ENCODE measurements around the gene RPTOR. TPM values are rescaled to one million over a fixed set of nuclear protein-coding genes. Genes with fewer than 3 reads are reported as not detected.
A peak's percentile ranks its signal among the peaks of the same experiment; 100 is the strongest.

Gene RPTOR
- total and polyA plus RNA-seq, 10 of the 15 experiments (the other 5 are each of a cell fraction or from before 2014, with no cell fraction given): 0.18 to 32.1 (median 7.8) TPM

DNA sequence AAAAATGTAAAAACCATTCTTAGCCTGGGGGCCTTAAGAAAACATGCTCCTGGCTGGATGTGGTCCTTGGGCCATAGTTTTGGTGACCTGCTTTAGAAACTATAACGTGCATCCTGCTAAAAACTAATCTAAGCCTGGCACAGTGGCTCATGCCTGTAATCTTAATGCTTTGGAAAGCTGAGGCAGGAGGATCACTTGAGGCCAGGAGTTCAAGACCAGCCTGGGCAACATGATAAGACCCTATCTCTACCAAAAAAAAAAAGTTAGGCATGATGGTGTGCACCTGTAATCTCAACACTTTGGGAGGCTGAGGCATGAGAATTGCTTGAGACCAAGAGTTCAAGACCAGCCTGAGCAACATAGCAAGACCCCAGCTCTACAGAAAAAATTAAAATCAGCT, 263.2 kb downstream of the RPTOR start:
- no peaks in the 10 kb centered on the region for H4K20me1 ChIP-seq (ENCODE audit: control insufficient read depth, insufficient read depth)
- ChIA-PET CTCF (no interaction called here), SMC1A (ENCODE audit: uncharacterized antibody, unreplicated experiment) (no interaction called here), RAD21 (ENCODE audit: unreplicated experiment) (no interaction called here), POLR2A (no interaction called here)
- no peak overlapping the region for H3K9ac ChIP-seq (ENCODE audit: control insufficient read depth, insufficient read depth, low read length)
- WGBS (ENCODE audit: insufficient coverage, insufficient replicate concordance, low lambda C conversion rate, missing lambda C conversion rate): 100% methylated on average over 1 of the region's 1 CpG
- intact Hi-C loops (cut with micrococcal nuclease; ENCODE audit: unreplicated experiment): no loop called here
- no peak for FAIRE-seq
- no peaks in the 10 kb centered on the region for H3K27me3 ChIP-seq (replicated peaks in 1 of 2; ENCODE audit: control insufficient read depth in 2 of 2, insufficient read depth in 2 of 2, low read length in 1 of 2)
- H2AFZ ChIP-seq (ENCODE audit: control insufficient read depth, low read depth, low read length): no peak overlapping the region
- ATAC-seq: no peak
- TF ChIP-seq, protein P1, sequence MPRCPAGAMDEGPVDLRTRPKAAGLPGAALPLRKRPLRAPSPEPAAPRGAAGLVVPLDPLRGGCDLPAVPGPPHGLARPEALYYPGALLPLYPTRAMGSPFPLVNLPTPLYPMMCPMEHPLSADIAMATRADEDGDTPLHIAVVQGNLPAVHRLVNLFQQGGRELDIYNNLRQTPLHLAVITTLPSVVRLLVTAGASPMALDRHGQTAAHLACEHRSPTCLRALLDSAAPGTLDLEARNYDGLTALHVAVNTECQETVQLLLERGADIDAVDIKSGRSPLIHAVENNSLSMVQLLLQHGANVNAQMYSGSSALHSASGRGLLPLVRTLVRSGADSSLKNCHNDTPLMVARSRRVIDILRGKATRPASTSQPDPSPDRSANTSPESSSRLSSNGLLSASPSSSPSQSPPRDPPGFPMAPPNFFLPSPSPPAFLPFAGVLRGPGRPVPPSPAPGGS (IDR thresholded peaks at IDR 0.05; ENCODE audit: borderline replicate concordance, insufficient read depth, low read depth, low read length, poor library complexity, severe bottlenecking): no peak
- no peak for TF ChIP-seq SREBF2 (IDR thresholded peaks at IDR 0.05; ENCODE audit: low read length)
- DNase-seq (ENCODE audit: low read depth, low spot score): no peak
- no peak overlapping the region for H3K27ac ChIP-seq (ENCODE audit: control insufficient read depth, insufficient read depth)
- no peaks in the 10 kb centered on the region for H3K79me2 ChIP-seq (ENCODE audit: control insufficient read depth, insufficient read depth, low read length)
- peaks cover 5% of the 10 kb centered on the region; the same call in 1 of the 3 replicates for H3K9me3 ChIP-seq (replicated peaks; ENCODE audit: control insufficient read depth, insufficient read depth, low read length)
- H3K36me3 ChIP-seq (ENCODE audit: control insufficient read depth in 2 of 2, insufficient read depth in 2 of 2, low read length in 1 of 2): peaks cover 0 to 3% of the 10 kb centered on the region in 2 experiments; a peak in 3 of 4 replicates
- H3K4me2 ChIP-seq (ENCODE audit: control insufficient read depth, insufficient read depth): no peak overlapping the region
- in situ Hi-C loops (cut with MboI): no loop called here
- no peak overlapping the region for H3K4me3 ChIP-seq
- no TSS peak for BruUV-seq (replicated peaks)
- H3K4me1 ChIP-seq (ENCODE audit: control insufficient read depth, insufficient read depth, low read length): no peaks in the 10 kb centered on the region

DNA sequence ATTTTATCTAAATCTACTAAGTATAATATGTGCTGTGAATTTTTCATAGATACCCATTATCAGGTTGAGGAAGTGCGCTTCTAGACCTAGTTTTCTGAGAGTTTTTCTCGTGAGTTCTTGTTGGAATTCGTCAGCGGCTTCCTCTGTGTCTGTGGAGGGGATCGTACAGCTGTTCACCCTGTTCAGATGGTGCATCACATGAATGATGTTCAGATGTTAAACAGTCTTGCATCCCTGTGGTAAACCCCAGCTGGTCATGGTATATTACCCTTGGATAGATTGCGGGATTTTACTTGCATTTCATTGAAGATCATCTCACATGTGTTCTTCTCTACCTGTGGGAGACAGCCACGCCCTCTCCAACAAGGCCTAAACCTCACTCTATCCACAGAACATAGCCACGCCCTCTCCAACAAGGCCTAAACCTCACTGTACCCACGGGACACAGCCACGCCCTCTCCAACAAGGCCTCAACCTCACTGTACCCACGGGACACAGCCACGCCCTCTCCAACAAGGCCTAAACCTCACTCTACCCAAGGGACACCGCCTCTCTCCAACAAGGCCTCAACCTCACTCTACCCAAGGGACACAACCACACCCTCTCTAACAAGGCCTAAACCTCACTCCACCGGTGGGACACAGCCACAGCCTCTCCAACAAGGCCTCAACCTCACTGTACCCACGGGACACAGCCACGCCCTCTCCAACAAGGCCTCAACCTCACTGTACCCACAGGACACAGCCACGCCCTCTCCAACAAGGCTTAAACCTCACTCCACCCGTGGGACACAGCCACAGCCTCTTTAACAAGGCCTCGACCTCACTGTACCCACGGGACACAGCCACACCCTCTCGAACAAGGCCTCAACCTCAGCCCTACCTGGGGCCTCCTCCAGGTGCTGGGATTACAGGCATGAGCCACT, 266.8 kb downstream of the RPTOR start:
- no TSS peak for BruUV-seq (replicated peaks)
- 0 out of 2 replicates have a peak overlapping the region, but pooled peaks have one; percentile 10 for H2AFZ ChIP-seq (ENCODE audit: control insufficient read depth, low read depth, low read length)
- no peak for FAIRE-seq
- no peak for TF ChIP-seq SUPT20H (IDR thresholded peaks at IDR 0.05; ENCODE audit: borderline replicate concordance, control insufficient read depth, low read depth, low read length)
- no peak for TF ChIP-seq YBX1 (IDR thresholded peaks at IDR 0.05)
- TF ChIP-seq SMARCA5 (IDR thresholded peaks at IDR 0.05): no peak
- TF ChIP-seq PML (IDR thresholded peaks at IDR 0.05; ENCODE audit: low read length): no peak
- TF ChIP-seq, protein P2, sequence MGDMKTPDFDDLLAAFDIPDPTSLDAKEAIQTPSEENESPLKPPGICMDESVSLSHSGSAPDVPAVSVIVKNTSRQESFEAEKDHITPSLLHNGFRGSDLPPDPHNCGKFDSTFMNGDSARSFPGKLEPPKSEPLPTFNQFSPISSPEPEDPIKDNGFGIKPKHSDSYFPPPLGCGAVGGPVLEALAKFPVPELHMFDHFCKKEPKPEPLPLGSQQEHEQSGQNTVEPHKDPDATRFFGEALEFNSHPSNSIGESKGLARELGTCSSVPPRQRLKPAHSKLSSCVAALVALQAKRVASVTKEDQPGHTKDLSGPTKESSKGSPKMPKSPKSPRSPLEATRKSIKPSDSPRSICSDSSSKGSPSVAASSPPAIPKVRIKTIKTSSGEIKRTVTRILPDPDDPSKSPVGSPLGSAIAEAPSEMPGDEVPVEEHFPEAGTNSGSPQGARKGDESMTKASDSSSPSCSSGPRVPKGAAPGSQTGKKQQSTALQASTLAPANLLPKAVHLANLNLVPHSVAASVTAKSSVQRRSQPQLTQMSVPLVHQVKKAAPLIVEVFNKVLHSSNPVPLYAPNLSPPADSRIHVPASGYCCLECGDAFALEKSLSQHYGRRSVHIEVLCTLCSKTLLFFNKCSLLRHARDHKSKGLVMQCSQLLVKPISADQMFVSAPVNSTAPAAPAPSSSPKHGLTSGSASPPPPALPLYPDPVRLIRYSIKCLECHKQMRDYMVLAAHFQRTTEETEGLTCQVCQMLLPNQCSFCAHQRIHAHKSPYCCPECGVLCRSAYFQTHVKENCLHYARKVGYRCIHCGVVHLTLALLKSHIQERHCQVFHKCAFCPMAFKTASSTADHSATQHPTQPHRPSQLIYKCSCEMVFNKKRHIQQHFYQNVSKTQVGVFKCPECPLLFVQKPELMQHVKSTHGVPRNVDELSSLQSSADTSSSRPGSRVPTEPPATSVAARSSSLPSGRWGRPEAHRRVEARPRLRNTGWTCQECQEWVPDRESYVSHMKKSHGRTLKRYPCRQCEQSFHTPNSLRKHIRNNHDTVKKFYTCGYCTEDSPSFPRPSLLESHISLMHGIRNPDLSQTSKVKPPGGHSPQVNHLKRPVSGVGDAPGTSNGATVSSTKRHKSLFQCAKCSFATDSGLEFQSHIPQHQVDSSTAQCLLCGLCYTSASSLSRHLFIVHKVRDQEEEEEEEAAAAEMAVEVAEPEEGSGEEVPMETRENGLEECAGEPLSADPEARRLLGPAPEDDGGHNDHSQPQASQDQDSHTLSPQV (IDR thresholded peaks at IDR 0.05): no peak
- no peak for TF ChIP-seq MEF2A (IDR thresholded peaks at IDR 0.05; ENCODE audit: insufficient read depth, low read depth, low read length)
- no peak for TF ChIP-seq NFXL1 (IDR thresholded peaks at IDR 0.05; ENCODE audit: borderline replicate concordance)
- TF ChIP-seq, protein P3, sequence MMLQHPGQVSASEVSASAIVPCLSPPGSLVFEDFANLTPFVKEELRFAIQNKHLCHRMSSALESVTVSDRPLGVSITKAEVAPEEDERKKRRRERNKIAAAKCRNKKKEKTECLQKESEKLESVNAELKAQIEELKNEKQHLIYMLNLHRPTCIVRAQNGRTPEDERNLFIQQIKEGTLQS (IDR thresholded peaks at IDR 0.05; ENCODE audit: borderline replicate concordance, extremely low read depth, low read depth, low read length): no peak

More for the DNA sequence above, 266.8 kb downstream of the RPTOR start:
- Histone ChIP-seq H3K9me3 (replicated peaks; ENCODE audit: control insufficient read depth, insufficient read depth, low read length) (peaks cover 4% of the 10 kb centered on the region; the same call in 1 of the 3 replicates), H3K36me3 (ENCODE audit: control insufficient read depth in 2 of 2, insufficient read depth in 2 of 2, low read length in 1 of 2) (peaks cover 0 to 3% of the 10 kb centered on the region in 2 experiments; a peak in 2 of 4 replicates), H4K20me1 (ENCODE audit: control insufficient read depth, insufficient read depth) (no peaks in the 10 kb centered on the region), H3K4me2 (ENCODE audit: control insufficient read depth, insufficient read depth) (no peak overlapping the region), H3K27ac (ENCODE audit: control insufficient read depth, insufficient read depth) (no peak overlapping the region), H3K9ac (ENCODE audit: control insufficient read depth, insufficient read depth, low read length) (no peak overlapping the region), H3K27me3 (replicated peaks in 1 of 2; ENCODE audit: control insufficient read depth in 2 of 2, insufficient read depth in 2 of 2, low read length in 1 of 2) (no peaks in the 10 kb centered on the region), H3K79me2 (ENCODE audit: control insufficient read depth, insufficient read depth, low read length) (no peaks in the 10 kb centered on the region), H3K4me1 (ENCODE audit: control insufficient read depth, insufficient read depth, low read length) (no peaks in the 10 kb centered on the region), H3K4me3 (no peak overlapping the region)
- ATAC-seq (no peak), DNase-seq (ENCODE audit: low read depth, low spot score) (no peak)
- ChIA-PET CTCF (interaction anchor here (0.6 to 1.0 kb wide), 2 partner anchors 11 to 733 kb away, joined by 4 to 5 read pairs; no protein-coding TSS in a partner anchor), RAD21 (ENCODE audit: unreplicated experiment) (no interaction called here), SMC1A (ENCODE audit: uncharacterized antibody, unreplicated experiment) (no interaction called here), POLR2A (no interaction called here)
- intact Hi-C loops (cut with micrococcal nuclease; ENCODE audit: unreplicated experiment) (no loop called here), in situ Hi-C loops (cut with MboI) (no loop called here)
- 50% methylated on average over 21 of the region's 21 CpGs for WGBS (ENCODE audit: insufficient coverage, insufficient replicate concordance, low lambda C conversion rate, missing lambda C conversion rate)
